ENCODE measurements around the gene TTC9B.

The TTC9B gene

DNA sequence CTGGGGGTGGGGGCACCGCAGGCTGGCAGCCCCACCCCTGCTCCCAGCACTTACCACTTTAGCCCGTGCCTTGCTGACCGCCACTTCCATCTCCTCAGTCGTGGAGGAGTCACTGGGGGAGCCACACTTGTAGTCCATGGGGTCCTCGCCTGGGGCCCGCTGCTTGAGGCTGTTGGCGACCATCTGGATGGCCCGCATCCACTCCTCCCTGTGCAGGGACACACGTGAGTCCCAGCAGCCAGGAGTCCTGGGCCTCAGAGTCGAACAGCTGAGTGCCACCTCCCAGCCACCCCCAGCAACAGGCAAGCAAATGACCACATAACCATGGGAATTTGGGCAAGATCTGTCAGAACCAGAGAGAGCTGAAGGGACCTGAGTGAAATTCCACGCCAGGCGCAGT lies 24.3 kb upstream of the TTC9B start:
- no peaks in the 10 kb centered on the region for H3K27me3 ChIP-seq (ENCODE audit: insufficient read depth, poor library complexity, severe bottlenecking)
- TF ChIP-seq, protein P1, sequence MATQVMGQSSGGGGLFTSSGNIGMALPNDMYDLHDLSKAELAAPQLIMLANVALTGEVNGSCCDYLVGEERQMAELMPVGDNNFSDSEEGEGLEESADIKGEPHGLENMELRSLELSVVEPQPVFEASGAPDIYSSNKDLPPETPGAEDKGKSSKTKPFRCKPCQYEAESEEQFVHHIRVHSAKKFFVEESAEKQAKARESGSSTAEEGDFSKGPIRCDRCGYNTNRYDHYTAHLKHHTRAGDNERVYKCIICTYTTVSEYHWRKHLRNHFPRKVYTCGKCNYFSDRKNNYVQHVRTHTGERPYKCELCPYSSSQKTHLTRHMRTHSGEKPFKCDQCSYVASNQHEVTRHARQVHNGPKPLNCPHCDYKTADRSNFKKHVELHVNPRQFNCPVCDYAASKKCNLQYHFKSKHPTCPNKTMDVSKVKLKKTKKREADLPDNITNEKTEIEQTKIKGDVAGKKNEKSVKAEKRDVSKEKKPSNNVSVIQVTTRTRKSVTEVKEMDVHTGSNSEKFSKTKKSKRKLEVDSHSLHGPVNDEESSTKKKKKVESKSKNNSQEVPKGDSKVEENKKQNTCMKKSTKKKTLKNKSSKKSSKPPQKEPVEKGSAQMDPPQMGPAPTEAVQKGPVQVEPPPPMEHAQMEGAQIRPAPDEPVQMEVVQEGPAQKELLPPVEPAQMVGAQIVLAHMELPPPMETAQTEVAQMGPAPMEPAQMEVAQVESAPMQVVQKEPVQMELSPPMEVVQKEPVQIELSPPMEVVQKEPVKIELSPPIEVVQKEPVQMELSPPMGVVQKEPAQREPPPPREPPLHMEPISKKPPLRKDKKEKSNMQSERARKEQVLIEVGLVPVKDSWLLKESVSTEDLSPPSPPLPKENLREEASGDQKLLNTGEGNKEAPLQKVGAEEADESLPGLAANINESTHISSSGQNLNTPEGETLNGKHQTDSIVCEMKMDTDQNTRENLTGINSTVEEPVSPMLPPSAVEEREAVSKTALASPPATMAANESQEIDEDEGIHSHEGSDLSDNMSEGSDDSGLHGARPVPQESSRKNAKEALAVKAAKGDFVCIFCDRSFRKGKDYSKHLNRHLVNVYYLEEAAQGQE (IDR thresholded peaks at IDR 0.05; ENCODE audit: insufficient replicate concordance, low read depth): no peak
- TF ChIP-seq, protein P2, sequence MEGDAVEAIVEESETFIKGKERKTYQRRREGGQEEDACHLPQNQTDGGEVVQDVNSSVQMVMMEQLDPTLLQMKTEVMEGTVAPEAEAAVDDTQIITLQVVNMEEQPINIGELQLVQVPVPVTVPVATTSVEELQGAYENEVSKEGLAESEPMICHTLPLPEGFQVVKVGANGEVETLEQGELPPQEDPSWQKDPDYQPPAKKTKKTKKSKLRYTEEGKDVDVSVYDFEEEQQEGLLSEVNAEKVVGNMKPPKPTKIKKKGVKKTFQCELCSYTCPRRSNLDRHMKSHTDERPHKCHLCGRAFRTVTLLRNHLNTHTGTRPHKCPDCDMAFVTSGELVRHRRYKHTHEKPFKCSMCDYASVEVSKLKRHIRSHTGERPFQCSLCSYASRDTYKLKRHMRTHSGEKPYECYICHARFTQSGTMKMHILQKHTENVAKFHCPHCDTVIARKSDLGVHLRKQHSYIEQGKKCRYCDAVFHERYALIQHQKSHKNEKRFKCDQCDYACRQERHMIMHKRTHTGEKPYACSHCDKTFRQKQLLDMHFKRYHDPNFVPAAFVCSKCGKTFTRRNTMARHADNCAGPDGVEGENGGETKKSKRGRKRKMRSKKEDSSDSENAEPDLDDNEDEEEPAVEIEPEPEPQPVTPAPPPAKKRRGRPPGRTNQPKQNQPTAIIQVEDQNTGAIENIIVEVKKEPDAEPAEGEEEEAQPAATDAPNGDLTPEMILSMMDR (IDR thresholded peaks at IDR 0.05; ENCODE audit: insufficient read depth, low read length): no peak
- TF ChIP-seq GABPA (IDR thresholded peaks at IDR 0.05; ENCODE audit: low read depth) (no peak), SPI1 (IDR thresholded peaks at IDR 0.05; ENCODE audit: borderline replicate concordance, low read depth) (no peak), POLR2AphosphoS5 (IDR thresholded peaks at IDR 0.05; ENCODE audit: low read depth) (no peak)
- DNase-seq (ENCODE audit: low read depth in 1 of 2, low spot score in 1 of 2): no peak
- H3K4me3 ChIP-seq (replicated peaks; ENCODE audit: insufficient read depth, low read length): no peak overlapping the region
- H3K27ac ChIP-seq (replicated peaks): no peak overlapping the region

DNA sequence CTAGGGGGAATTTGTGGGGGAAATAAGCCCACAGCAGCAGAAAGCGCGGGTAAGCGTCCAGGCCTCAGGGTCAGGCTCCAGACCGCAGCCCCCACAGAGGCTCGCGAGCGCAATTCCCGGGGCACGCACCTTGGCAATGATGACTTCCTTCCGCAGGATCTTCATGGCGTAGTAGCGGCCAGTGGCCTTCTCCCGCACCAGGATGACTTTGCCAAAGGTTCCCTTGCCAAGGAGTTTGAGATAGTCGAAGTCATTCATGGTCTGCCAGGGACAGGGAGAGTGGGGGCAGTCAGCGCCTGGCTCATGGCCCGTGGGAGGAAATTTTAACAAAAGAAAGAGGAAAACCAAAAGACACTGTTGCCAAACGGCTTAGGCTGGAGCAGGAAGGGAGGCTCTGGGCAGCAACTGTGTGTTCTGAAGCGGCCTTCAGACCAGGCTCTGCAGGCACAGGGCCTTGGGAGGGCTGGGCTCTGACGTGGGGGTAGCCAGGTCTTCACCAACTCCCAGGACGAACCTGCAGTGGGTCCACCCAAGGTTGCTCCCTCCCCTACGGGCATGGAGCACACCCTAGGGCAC lies 23.7 kb upstream of the TTC9B start:
- no peak for DNase-seq (ENCODE audit: low read depth in 1 of 2, low spot score in 1 of 2)
- H3K27ac ChIP-seq (replicated peaks): no peak overlapping the region
- H3K27me3 ChIP-seq (ENCODE audit: insufficient read depth, poor library complexity, severe bottlenecking): no peaks in the 10 kb centered on the region
- H3K4me3 ChIP-seq (replicated peaks; ENCODE audit: insufficient read depth, low read length): no peak overlapping the region
- no peak for TF ChIP-seq POLR2AphosphoS5 (IDR thresholded peaks at IDR 0.05; ENCODE audit: low read depth)
- TF ChIP-seq, protein P1 (IDR thresholded peaks at IDR 0.05; ENCODE audit: insufficient replicate concordance, low read depth): no peak
- TF ChIP-seq, protein P2 (IDR thresholded peaks at IDR 0.05; ENCODE audit: insufficient read depth, low read length): no peak
- TF ChIP-seq GABPA (IDR thresholded peaks at IDR 0.05; ENCODE audit: low read depth): no peak
- TF ChIP-seq SPI1 (IDR thresholded peaks at IDR 0.05; ENCODE audit: borderline replicate concordance, low read depth): no peak

GRCh38 chr19:40241125-40241808 lies 23.1 kb upstream of the TTC9B start:
- DNase-seq (ENCODE audit: low read depth in 1 of 2, low spot score in 1 of 2): no peak
- TF ChIP-seq POLR2AphosphoS5 (IDR thresholded peaks at IDR 0.05; ENCODE audit: low read depth): no peak
- TF ChIP-seq, protein P2 (IDR thresholded peaks at IDR 0.05; ENCODE audit: insufficient read depth, low read length): no peak
- TF ChIP-seq, protein P1 (IDR thresholded peaks at IDR 0.05; ENCODE audit: insufficient replicate concordance, low read depth): no peak
- Histone ChIP-seq H3K27ac (replicated peaks) (no peak overlapping the region), H3K27me3 (ENCODE audit: insufficient read depth, poor library complexity, severe bottlenecking) (no peaks in the 10 kb centered on the region), H3K4me3 (replicated peaks; ENCODE audit: insufficient read depth, low read length) (no peak overlapping the region)
